ENCODE measurements around the gene GUCA1C.

The GUCA1C gene

GRCh38 chr3:108953210-108953609, 469 bp downstream of the GUCA1C start:
- no peaks in the 10 kb centered on the region for H3K27me3 ChIP-seq (replicated peaks; ENCODE audit: insufficient read depth, low read length)
- DNase-seq = no peak
- no peak overlapping the region for H3K4me2 ChIP-seq (ENCODE audit: low read depth, low read length)
- H3K9ac ChIP-seq (ENCODE audit: low read length) = no peak overlapping the region
- no peak overlapping the region for H3K4me3 ChIP-seq (ENCODE audit: low read length)
- TF ChIP-seq EZH2 (optimal IDR thresholded peaks at IDR 0.05; ENCODE audit: low read depth, low read length) (no peak), CTCF (IDR thresholded peaks at IDR 0.05; ENCODE audit: low read length) (no peak), EZH2phosphoT487 (IDR thresholded peaks at IDR 0.05; ENCODE audit: low read length) (no peak)
- no peaks in the 10 kb centered on the region for H3K9me3 ChIP-seq (replicated peaks; ENCODE audit: insufficient read depth, low read length)
- H3K79me2 ChIP-seq (ENCODE audit: low read length) = no peaks in the 10 kb centered on the region
- H3K36me3 ChIP-seq (replicated peaks; ENCODE audit: insufficient read depth, low read length) = no peaks in the 10 kb centered on the region
- no peaks in the 10 kb centered on the region for H4K20me1 ChIP-seq (ENCODE audit: insufficient read depth, low read length)
- H3K27ac ChIP-seq (ENCODE audit: low read length) = no peak overlapping the region
- H3K4me1 ChIP-seq (ENCODE audit: low read length) = no peaks in the 10 kb centered on the region
- H3F3A ChIP-seq (ENCODE audit: insufficient read depth, low read length) = no peaks in the 10 kb centered on the region
- H3K9me2 ChIP-seq (replicated peaks; ENCODE audit: insufficient read depth, low read length) = no peaks in the 10 kb centered on the region
- no peak overlapping the region for H2AFZ ChIP-seq (ENCODE audit: low read length)

- no peaks in the 10 kb centered on the region for H3K9me2 ChIP-seq (replicated peaks; ENCODE audit: insufficient read depth, low read length)
- no peak overlapping the region for H3K4me3 ChIP-seq (ENCODE audit: low read length)
- no peak overlapping the region for H3K9ac ChIP-seq (ENCODE audit: low read length)
- no peak overlapping the region for H3K27ac ChIP-seq (ENCODE audit: low read length)
- H2AFZ ChIP-seq (ENCODE audit: low read length) = no peak overlapping the region
- no peak for DNase-seq
- H3F3A ChIP-seq (ENCODE audit: insufficient read depth, low read length) = no peaks in the 10 kb centered on the region
- H3K79me2 ChIP-seq (ENCODE audit: low read length) = no peaks in the 10 kb centered on the region
- no peak overlapping the region for H3K4me2 ChIP-seq (ENCODE audit: low read depth, low read length)
- no peaks in the 10 kb centered on the region for H4K20me1 ChIP-seq (ENCODE audit: insufficient read depth, low read length)
- no peaks in the 10 kb centered on the region for H3K4me1 ChIP-seq (ENCODE audit: low read length)
- TF ChIP-seq EZH2 (optimal IDR thresholded peaks at IDR 0.05; ENCODE audit: low read depth, low read length) (no peak), CTCF (IDR thresholded peaks at IDR 0.05; ENCODE audit: low read length) (no peak), EZH2phosphoT487 (IDR thresholded peaks at IDR 0.05; ENCODE audit: low read length) (no peak)
- no peaks in the 10 kb centered on the region for H3K36me3 ChIP-seq (replicated peaks; ENCODE audit: insufficient read depth, low read length)
- no peaks in the 10 kb centered on the region for H3K9me3 ChIP-seq (replicated peaks; ENCODE audit: insufficient read depth, low read length)
- H3K27me3 ChIP-seq (replicated peaks; ENCODE audit: insufficient read depth, low read length) = no peaks in the 10 kb centered on the region
Observed at GRCh38 chr3:108951820-108952501, 1.7 kb downstream of the GUCA1C start.

GRCh38 chr3:108947855-108948254, 5.8 kb downstream of the GUCA1C start:
- H2AFZ ChIP-seq (ENCODE audit: low read length) = no peak overlapping the region
- no peaks in the 10 kb centered on the region for H3F3A ChIP-seq (ENCODE audit: insufficient read depth, low read length)
- H3K9me3 ChIP-seq (replicated peaks; ENCODE audit: insufficient read depth, low read length) = no peaks in the 10 kb centered on the region
- no peak overlapping the region for H3K4me3 ChIP-seq (ENCODE audit: low read length)
- no peaks in the 10 kb centered on the region for H3K9me2 ChIP-seq (replicated peaks; ENCODE audit: insufficient read depth, low read length)
- H3K27ac ChIP-seq (ENCODE audit: low read length) = no peak overlapping the region
- no peak for DNase-seq
- no peaks in the 10 kb centered on the region for H3K36me3 ChIP-seq (replicated peaks; ENCODE audit: insufficient read depth, low read length)
- H3K27me3 ChIP-seq (replicated peaks; ENCODE audit: insufficient read depth, low read length) = no peaks in the 10 kb centered on the region
- no peaks in the 10 kb centered on the region for H3K4me1 ChIP-seq (ENCODE audit: low read length)
- H4K20me1 ChIP-seq (ENCODE audit: insufficient read depth, low read length) = no peaks in the 10 kb centered on the region
- H3K4me2 ChIP-seq (ENCODE audit: low read depth, low read length) = no peak overlapping the region
- TF ChIP-seq CTCF (IDR thresholded peaks at IDR 0.05; ENCODE audit: low read length) (no peak), EZH2phosphoT487 (IDR thresholded peaks at IDR 0.05; ENCODE audit: low read length) (no peak), EZH2 (optimal IDR thresholded peaks at IDR 0.05; ENCODE audit: low read depth, low read length) (no peak)
- H3K79me2 ChIP-seq (ENCODE audit: low read length) = no peaks in the 10 kb centered on the region
- no peak overlapping the region for H3K9ac ChIP-seq (ENCODE audit: low read length)
